Activated T-helper 1 cell treated with Interleukin-2 at 50 U/mL for 16 hours (primary cell): ENCODE data around the gene GRIA4.
"Not testable (repeated sequence)": the region's sequence is repeated elsewhere in the genome, so short reads cannot be mapped to it uniquely, and the experiment has no call there.

Experiments
- DNase-seq: peaks from one replicate; pipeline ENCODE4 v3.0.0-alpha.2; 2020; ENCODE audit warnings: low read depth

Gene GRIA4

GRCh38 chr11:105860105-105860504 lies 250.2 kb downstream of the GRIA4 start:
- DNase-seq = no peak

GRCh38 chr11:105861225-105861624 lies 251.4 kb downstream of the GRIA4 start:
- no peak for DNase-seq

- no peak for DNase-seq
These were observed 253.0 kb downstream of the GRIA4 start for GRCh38 chr11:105862736-105863367.

- no peak for DNase-seq
These were observed 253.7 kb downstream of the GRIA4 start for GRCh38 chr11:105863523-105863922.

- DNase-seq = no peak
These were observed 257.9 kb downstream of the GRIA4 start for GRCh38 chr11:105867742-105868141.

GRCh38 chr11:105868762-105869285 lies 259.0 kb downstream of the GRIA4 start:
- no peak for DNase-seq

GRCh38 chr11:105870516-105871113 lies 260.7 kb downstream of the GRIA4 start:
- DNase-seq = no peak

GRCh38 chr11:105878510-105878909 lies 268.6 kb downstream of the GRIA4 start:
- no peak for DNase-seq

GRCh38 chr11:105878927-105879326 lies 269.1 kb downstream of the GRIA4 start:
- not testable (repeated sequence) for DNase-seq

- DNase-seq = no peak
These were observed 271.2 kb downstream of the GRIA4 start for GRCh38 chr11:105881027-105881426.

GRCh38 chr11:105884436-105884835 lies 274.6 kb downstream of the GRIA4 start:
- DNase-seq = no peak

- DNase-seq = no peak
These were observed 281.8 kb downstream of the GRIA4 start for GRCh38 chr11:105891685-105892084.

GRCh38 chr11:105897161-105897560 lies 287.3 kb downstream of the GRIA4 start:
- no peak for DNase-seq

GRCh38 chr11:105899772-105900171 lies 289.9 kb downstream of the GRIA4 start:
- no peak for DNase-seq

- DNase-seq = no peak
These were observed 290.7 kb downstream of the GRIA4 start for GRCh38 chr11:105900515-105901035.

- DNase-seq = no peak
These were observed 293.2 kb downstream of the GRIA4 start for GRCh38 chr11:105903113-105903512.

GRCh38 chr11:105906517-105906916 lies 296.6 kb downstream of the GRIA4 start:
- no peak for DNase-seq

GRCh38 chr11:105907319-105907718 lies 297.4 kb downstream of the GRIA4 start:
- no peak for DNase-seq

GRCh38 chr11:105910095-105910715 lies 300.3 kb downstream of the GRIA4 start:
- DNase-seq = no peak

GRCh38 chr11:105911454-105911853 lies 301.6 kb downstream of the GRIA4 start:
- no peak for DNase-seq

- DNase-seq = no peak
These were observed 302.8 kb downstream of the GRIA4 start for GRCh38 chr11:105912666-105913065.

GRCh38 chr11:105915021-105915420 lies 305.1 kb downstream of the GRIA4 start:
- no peak for DNase-seq

- no peak for DNase-seq
These were observed 308.2 kb downstream of the GRIA4 start for GRCh38 chr11:105918039-105918438.
